Left cardiac atrium (tissue), 2 donors: ENCODE measurements around the gene CDKN2A. TPM values are rescaled to one million over a fixed set of nuclear protein-coding genes. Genes with fewer than 3 reads are reported as not detected.

Experiments
- total RNA-seq, 2 donors: library from RNA; stranded (reverse); fragmentation: NEBNext Ultra II Directional; extraction: Animal tissue kit (Norgen Biotek cat#: 25700); gene quantifications; one replicate each; pipeline ENCODE4 v1.2.1, GENCODE V29; 2021
- donor health status: DM: no; HTN: yes; CAD: no; lungs with severe emphysema.
- donor health status: DM: yes; HTN: yes; CAD: no.

Gene CDKN2A
- total RNA-seq, 2 donors from 2014 or later = 0.24 TPM; not detected in 1

Other genes starting within 250 kb of the CDKN2A start
- gene MTAP, start 191.8 kb downstream of the CDKN2A start, total RNA-seq = 10 to 100 TPM; 19.6 to 21.3 TPM
- gene CDKN2B-AS1, start 399 bp upstream of the CDKN2A start, total RNA-seq = under 1 TPM in 1 of 2 donors, not detected in 1; 0.13 TPM
- 1 to 10 TPM; 3.6 to 7.9 TPM for gene CDKN2B, start 14.9 kb upstream of the CDKN2A start, total RNA-seq